C4-2B (cell line): ENCODE data around the gene SFMBT1.
"Not testable (repeated sequence)": the region's sequence is repeated elsewhere in the genome, so short reads cannot be mapped to it uniquely, and the experiment has no call there.

Source experiments
- H3K27ac ChIP-seq: fragments of 450-650 bp; 2 replicates; pipeline ENCODE4 v1.5.1; 2017
- ZFX ChIP-seq: fragments of 450-650 bp; IDR thresholded peaks from 2 replicates; pipeline ENCODE4 v1.6.1; 2017
- TF ChIP-seq, protein P1 (sequence below): fragments of 450-650 bp; conservative IDR thresholded peaks from 2 replicates; pipeline ENCODE4 v1.5.1; 2017; ENCODE audit warnings: mild to moderate bottlenecking

SFMBT1 gene

DNA sequence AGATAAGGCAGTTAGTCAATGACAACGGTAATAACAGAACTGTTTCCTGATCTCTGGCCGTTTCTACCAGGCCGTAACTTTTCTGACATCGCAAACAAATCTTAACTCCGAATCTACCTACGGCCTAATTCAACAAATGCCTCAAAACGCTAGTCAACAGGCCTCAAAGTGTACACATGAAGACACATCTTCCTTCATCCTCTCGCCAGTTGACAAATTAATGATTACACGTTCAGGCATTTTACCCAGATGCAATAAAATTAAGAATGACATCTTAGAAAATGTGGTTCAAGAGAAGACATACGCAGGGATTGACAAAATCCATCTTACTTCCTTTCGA is 1.5 kb downstream of the SFMBT1 start:
- H3K27ac ChIP-seq: peak overlapping the region; percentile 95
- TF ChIP-seq, protein P1, sequence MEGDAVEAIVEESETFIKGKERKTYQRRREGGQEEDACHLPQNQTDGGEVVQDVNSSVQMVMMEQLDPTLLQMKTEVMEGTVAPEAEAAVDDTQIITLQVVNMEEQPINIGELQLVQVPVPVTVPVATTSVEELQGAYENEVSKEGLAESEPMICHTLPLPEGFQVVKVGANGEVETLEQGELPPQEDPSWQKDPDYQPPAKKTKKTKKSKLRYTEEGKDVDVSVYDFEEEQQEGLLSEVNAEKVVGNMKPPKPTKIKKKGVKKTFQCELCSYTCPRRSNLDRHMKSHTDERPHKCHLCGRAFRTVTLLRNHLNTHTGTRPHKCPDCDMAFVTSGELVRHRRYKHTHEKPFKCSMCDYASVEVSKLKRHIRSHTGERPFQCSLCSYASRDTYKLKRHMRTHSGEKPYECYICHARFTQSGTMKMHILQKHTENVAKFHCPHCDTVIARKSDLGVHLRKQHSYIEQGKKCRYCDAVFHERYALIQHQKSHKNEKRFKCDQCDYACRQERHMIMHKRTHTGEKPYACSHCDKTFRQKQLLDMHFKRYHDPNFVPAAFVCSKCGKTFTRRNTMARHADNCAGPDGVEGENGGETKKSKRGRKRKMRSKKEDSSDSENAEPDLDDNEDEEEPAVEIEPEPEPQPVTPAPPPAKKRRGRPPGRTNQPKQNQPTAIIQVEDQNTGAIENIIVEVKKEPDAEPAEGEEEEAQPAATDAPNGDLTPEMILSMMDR: no peak
- TF ChIP-seq ZFX: no peak

DNA sequence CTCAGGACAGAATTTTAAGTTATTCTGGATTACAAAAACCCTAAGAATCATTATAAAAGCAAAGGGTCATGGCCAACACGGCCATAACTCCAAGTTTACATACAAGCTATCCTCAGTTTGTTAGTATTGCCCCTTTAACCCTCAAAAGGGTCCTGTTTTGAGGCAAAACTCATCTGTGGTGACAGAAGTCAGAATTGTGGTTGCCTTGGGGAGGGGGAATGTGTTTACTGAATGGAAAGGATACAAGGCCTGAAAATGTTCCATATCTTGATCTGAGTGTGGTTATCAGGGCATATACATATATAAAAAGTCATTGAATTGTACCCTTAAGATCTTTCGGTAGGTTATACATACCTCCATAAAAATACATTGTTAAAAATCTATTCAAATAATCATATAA is 2.1 kb downstream of the SFMBT1 start:
- TF ChIP-seq ZFX: no peak
- TF ChIP-seq, protein P1: no peak
- no peak overlapping the region for H3K27ac ChIP-seq

DNA sequence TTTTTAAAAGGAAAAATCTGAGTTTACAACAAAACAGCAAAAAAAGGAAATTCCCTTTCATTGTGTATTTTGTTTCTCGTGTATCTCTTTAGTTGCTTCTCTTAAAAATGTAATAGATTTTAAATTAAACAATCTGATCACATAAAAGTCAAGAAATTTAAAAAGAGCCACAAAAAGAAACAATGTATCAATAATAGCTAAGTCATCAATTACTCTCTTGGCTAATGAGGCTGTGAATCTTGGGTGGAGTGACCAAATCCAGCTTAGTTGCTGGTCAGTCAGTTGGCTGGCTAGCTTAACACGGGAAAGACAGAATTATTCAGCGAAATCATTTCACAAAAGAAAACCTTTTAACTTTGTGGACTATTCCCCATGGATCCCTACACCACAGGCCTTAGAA is 3.2 kb downstream of the SFMBT1 start:
- no peak overlapping the region for H3K27ac ChIP-seq
- no peak for TF ChIP-seq ZFX
- TF ChIP-seq, protein P1: no peak

DNA sequence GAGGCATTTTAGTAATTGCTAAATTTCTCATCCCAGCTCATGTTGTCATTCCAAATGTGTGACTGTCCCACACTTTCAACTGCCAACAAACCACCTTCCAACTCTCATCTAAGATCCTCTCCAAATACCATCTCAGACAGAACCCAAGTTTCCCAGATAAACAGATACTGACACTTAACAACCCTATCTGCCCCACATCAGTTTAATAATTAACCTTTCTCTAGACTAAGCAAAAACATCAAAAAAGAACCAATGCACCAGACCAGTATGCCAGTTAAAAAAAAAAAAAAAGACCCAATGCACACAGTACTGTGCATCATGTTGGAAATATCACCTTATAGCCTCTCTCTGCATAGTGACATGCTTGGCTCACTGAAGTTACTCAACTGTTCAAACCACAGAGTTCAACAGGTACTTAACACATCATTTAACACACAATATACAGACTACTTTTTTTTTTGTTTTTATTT is 5.5 kb downstream of the SFMBT1 start:
- no peak overlapping the region for H3K27ac ChIP-seq
- TF ChIP-seq, protein P1: no peak
- no peak for TF ChIP-seq ZFX

DNA sequence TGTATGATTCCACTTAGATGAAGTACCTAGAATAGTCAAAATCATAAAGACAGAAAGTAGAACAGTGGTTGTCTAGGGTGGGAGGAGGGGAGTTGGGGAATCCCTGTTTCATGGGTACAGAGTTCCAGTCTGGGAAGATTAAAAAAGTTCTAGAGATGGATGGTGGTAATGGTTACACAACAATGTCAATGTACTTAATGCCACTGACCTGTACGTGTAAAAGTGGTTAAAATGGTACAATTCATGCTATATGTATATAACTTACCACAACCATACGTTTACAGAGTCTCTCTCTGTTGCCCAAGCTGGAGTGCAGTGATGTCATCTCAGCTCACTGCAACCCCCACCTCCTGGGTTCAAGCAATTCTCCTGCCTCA is 6.5 kb downstream of the SFMBT1 start:
- no peak overlapping the region for H3K27ac ChIP-seq
- TF ChIP-seq, protein P1: no peak
- TF ChIP-seq ZFX: no peak

DNA sequence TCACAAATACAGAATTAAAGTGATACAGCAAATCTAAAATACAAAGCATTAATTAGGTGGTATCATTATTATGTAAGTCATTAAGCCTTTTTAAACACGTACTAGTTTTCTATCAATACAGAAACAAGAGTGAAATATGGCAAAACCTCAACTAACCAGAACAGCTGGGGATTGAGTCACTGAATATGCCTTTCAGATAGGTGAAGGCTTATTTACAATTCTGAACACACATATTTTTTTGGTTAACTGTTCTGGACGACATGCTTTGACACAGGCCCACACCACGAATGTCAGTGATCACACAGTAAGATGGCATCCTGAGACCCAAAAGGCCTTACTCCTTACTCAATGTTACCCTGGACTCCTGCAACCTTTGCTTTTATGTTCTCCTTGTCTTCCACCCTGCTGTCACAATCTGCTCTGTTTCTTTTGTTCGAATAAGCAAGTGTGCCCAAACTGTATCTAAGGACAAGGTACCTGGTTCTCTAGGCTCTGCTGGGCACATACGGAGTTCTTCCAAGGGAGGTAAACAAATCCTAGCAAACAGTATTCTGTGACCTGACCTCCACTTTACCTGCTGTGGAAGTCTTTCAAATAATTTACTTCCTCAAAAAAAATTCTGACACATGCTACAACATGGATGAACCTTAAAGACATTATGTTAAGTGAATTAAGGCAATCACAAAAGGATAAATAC is 7.0 kb downstream of the SFMBT1 start:
- no peak overlapping the region for H3K27ac ChIP-seq
- TF ChIP-seq, protein P1: no peak

DNA sequence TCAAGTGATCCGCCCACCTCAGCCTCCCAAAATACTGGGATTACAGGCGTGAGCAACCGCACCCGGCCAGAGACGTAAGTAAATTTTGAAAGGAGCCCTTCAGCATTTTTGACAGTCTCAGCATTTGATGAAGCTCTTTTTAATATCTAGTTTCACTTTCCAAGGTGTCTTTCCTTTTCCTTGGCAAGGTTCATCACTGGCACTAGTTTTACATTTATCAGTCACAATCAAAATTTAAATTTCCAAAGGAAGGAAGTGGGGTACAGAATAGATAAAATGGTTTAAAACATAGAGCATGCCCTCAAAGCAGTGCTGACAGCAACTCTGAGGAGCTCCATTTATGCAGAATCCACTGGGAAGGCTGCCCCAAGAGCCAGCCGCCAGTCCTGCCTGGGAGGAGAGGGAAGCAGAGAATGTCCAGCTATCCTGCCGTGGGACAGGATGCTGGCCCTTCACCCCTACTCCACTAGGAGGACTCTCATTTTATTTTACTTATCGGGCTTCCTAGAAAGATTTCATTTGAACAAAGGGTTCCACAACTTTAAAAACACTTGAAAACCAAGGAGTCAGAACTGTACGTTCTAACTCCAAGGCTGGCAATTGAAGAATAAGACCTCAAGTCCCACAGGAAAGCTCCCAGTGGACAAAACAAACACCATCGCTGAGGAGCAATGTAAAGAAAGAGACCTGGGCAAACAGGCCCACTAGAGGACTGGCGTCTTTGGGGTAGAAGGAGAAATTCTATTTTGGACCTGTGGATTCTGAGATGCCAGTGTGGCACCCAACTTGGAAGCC is 9.9 kb downstream of the SFMBT1 start:
- no peak for TF ChIP-seq ZFX
- TF ChIP-seq, protein P1: no peak
- no peak overlapping the region for H3K27ac ChIP-seq

DNA sequence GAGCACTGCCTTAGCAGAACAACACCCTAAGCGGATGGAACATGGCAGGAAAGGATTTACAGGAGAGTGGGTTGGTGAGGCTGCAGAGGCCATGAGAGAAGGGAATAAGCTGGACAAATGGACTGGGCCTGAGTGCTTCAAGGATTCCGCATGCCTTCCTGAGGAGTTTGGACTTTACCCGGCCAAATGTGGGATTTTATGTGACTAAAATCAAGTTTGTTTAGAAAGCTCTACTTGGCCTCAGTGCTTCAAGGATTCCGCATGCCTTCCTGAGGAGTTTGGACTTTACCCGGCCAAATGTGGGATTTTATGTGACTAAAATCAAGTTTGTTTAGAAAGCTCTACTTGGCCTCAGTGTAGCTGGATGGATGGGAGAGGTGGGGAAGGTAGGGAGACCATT is 10.9 kb downstream of the SFMBT1 start:
- not testable (repeated sequence) for H3K27ac ChIP-seq

DNA sequence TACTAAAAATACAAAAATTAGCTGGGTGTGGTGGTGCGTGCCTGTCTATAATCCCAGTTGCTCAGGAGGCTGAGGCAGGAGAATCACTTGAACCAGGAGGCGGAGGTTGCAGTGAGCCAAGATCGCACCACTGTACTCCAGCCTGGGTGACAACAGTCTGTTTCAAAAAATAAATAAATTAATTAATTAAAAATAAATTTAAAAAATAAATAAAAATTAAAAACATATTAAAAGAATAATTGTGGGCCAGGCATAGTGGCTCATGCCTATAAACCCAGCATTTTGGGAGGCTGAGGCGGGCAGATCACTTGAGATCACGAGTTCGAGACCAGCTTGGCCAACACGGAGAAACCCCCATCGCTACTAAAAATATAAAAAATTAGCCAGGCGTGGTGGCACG is 11.5 kb downstream of the SFMBT1 start:
- not testable (repeated sequence) for H3K27ac ChIP-seq
